ENCODE results near the gene TBC1D7. TPM values are rescaled to one million over a fixed set of nuclear protein-coding genes. Genes with fewer than 3 reads are reported as not detected.

Gene TBC1D7
- total RNA-seq, 1 donor from 2014 or later = 35.4 TPM

DNA sequence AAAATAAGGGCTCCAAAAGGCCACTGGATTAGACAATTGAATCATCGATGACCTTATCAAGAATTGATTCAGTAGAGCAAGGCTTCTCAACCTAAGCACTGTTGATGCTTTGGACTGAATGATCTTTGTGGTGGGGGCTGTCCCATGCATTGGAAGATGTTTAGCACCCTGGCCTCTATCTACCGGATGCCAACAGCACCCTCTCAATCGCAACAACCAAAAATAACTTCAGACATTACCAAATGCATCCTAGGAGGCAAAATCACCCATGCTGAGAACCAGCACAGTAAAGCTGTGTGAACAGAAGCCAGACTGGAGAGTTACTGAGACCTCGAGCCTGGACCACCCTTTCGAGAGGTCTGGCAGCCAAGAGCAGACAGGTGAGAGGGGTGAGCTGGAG is 67.5 kb downstream of the TBC1D7 start:
- Mint-ChIP-seq H3K36me3 (ENCODE audit: low read depth) (peaks cover 6% of the 10 kb centered on the region), H3K9me3 (no peaks in the 10 kb centered on the region), H3K27me3 (ENCODE audit: low read depth) (no peaks in the 10 kb centered on the region), H3K4me3 (no peak overlapping the region), H3K4me1 (peaks cover 13% of the 10 kb centered on the region), H3K27ac (ENCODE audit: unreplicated experiment) (no peak overlapping the region)
- DNase-seq (ENCODE audit: low read depth, low spot score) = no peak
- TF ChIP-seq, protein P1, sequence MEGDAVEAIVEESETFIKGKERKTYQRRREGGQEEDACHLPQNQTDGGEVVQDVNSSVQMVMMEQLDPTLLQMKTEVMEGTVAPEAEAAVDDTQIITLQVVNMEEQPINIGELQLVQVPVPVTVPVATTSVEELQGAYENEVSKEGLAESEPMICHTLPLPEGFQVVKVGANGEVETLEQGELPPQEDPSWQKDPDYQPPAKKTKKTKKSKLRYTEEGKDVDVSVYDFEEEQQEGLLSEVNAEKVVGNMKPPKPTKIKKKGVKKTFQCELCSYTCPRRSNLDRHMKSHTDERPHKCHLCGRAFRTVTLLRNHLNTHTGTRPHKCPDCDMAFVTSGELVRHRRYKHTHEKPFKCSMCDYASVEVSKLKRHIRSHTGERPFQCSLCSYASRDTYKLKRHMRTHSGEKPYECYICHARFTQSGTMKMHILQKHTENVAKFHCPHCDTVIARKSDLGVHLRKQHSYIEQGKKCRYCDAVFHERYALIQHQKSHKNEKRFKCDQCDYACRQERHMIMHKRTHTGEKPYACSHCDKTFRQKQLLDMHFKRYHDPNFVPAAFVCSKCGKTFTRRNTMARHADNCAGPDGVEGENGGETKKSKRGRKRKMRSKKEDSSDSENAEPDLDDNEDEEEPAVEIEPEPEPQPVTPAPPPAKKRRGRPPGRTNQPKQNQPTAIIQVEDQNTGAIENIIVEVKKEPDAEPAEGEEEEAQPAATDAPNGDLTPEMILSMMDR (conservative IDR thresholded peaks at IDR 0.05) = no peak

GRCh38 chr6:13260101-13260598 is 68.2 kb downstream of the TBC1D7 start:
- H3K9me3 Mint-ChIP-seq = peaks cover 3% of the 10 kb centered on the region
- H3K4me3 Mint-ChIP-seq = no peak overlapping the region
- TF ChIP-seq, protein P1 (conservative IDR thresholded peaks at IDR 0.05) = no peak
- H3K4me1 Mint-ChIP-seq = peaks cover 13% of the 10 kb centered on the region
- H3K27ac Mint-ChIP-seq (ENCODE audit: unreplicated experiment) = peak overlapping the region; percentile 21
- no peaks in the 10 kb centered on the region for H3K27me3 Mint-ChIP-seq (ENCODE audit: low read depth)
- DNase-seq (ENCODE audit: low read depth, low spot score) = no peak
- H3K36me3 Mint-ChIP-seq (ENCODE audit: low read depth) = peaks cover 3% of the 10 kb centered on the region

- Mint-ChIP-seq H3K36me3 (ENCODE audit: low read depth) (peaks cover 3% of the 10 kb centered on the region), H3K27me3 (ENCODE audit: low read depth) (no peaks in the 10 kb centered on the region), H3K4me1 (peaks cover 13% of the 10 kb centered on the region), H3K9me3 (peaks cover 6% of the 10 kb centered on the region), H3K4me3 (no peak overlapping the region), H3K27ac (ENCODE audit: unreplicated experiment) (no peak overlapping the region)
- no peak for DNase-seq (ENCODE audit: low read depth, low spot score)
- TF ChIP-seq, protein P1 (conservative IDR thresholded peaks at IDR 0.05) = no peak
Measured at GRCh38 chr6:13259393-13259792, 68.9 kb downstream of the TBC1D7 start.

- Mint-ChIP-seq H3K4me3 (no peak overlapping the region), H3K36me3 (ENCODE audit: low read depth) (peaks cover 3% of the 10 kb centered on the region), H3K4me1 (peaks cover 13% of the 10 kb centered on the region), H3K9me3 (peaks cover 6% of the 10 kb centered on the region), H3K27me3 (ENCODE audit: low read depth) (no peaks in the 10 kb centered on the region), H3K27ac (ENCODE audit: unreplicated experiment) (no peak overlapping the region)
- no peak for DNase-seq (ENCODE audit: low read depth, low spot score)
- TF ChIP-seq, protein P1 (conservative IDR thresholded peaks at IDR 0.05) = no peak
Measured at GRCh38 chr6:13256266-13257001, 71.9 kb downstream of the TBC1D7 start.

Other genes with a start within 250 kb of the TBC1D7 start
- 2.2 TPM in 2 replicates for gene GFOD1, start 159.1 kb upstream of the TBC1D7 start, total RNA-seq
- 8.8 and 10.3 TPM in 2 replicates for gene SIRT5, start 246.1 kb upstream of the TBC1D7 start, total RNA-seq

Data from neural crest cell (in vitro differentiated cells).